ENCODE results near the gene TAAR5.
"Not testable (repeated sequence)": the region's sequence is repeated elsewhere in the genome, so short reads cannot be mapped to it uniquely, and the experiment has no call there.

- not testable (repeated sequence) for TF ChIP-seq CTCF, POLR2A (IDR thresholded peaks at IDR 0.05)
Measured at GRCh38 chr6:132635906-132636305, 46.4 kb upstream of the TAAR5 start.
